Activated CD4-positive, alpha-beta T cell treated with anti-CD3 and anti-CD28 coated beads for 48 hours (primary cell): ENCODE results near the gene SPATA13.

ENCODE experiments used
- DNase-seq: peaks from one replicate; pipeline ENCODE4 v3.0.0-alpha.2; 2020

The SPATA13 gene

DNA sequence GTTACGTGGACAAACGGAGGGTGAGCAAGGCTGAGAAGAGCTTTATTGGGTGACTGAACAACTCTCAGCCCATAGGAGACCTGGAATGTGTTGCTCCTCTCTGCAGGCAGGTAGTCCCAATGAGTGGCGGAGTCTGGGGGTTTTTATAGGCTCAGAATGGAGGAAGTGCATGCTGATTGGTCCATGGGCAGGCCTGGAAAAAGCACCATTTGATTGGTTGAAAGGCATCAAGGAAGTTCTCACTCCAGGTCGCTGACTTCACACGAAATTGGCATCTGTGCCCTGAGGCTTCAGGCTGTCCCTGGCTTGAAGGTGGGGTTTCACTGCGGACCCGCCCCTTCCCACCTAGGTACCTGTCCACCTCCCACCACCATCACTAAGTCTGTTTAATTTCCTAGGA lies 65.4 kb downstream of the SPATA13 start:
- no peak for DNase-seq

DNA sequence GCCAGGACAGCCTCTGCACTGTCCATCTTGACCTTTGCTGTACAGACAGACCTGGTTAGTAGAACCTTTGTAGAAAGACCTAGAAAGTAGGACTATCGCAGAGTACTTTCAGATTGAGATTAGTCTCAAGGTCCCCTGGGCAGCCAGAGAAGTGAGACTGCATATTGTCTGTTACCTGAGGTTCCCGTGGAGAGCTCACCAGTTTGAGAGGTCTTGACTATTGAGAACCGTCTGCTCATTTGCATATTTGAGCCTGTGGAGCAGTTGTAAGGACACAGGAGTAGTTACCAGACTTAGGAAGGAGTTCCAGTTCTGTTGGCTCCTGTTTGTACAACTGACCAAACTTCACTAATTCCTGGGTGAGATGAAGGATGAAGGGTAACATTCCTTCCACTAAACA lies 66.2 kb downstream of the SPATA13 start:
- DNase-seq, result no peak

DNA sequence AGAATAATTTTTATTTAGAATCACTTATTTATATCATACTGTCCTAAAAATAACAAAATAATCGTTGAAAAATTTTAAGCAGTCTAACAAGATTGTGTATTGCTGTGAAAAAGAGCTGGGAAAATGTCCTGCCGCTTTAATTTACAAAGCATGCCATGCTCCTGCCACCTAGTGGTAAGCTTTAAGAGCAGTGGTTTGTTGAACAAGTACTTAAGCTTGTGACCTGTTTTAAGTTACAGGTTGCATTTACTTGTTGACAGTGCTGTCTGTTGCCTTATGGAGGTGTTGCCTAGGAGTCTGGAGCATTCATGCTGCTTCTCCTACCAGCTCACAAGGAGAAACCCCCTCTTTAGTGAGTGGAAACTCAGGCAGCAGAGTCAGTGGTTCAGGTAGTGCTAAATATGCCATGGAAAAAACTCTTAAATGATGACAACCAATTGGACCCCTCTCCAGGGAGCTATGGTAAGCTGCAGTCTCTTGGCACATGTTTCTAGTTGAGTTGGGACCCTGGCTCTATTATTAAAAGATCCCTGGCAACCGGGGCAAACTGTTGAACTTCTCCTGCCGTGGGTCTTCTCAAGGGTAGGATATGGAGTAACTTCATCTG lies 68.4 kb downstream of the SPATA13 start:
- DNase-seq, result peak; percentile 53

DNA sequence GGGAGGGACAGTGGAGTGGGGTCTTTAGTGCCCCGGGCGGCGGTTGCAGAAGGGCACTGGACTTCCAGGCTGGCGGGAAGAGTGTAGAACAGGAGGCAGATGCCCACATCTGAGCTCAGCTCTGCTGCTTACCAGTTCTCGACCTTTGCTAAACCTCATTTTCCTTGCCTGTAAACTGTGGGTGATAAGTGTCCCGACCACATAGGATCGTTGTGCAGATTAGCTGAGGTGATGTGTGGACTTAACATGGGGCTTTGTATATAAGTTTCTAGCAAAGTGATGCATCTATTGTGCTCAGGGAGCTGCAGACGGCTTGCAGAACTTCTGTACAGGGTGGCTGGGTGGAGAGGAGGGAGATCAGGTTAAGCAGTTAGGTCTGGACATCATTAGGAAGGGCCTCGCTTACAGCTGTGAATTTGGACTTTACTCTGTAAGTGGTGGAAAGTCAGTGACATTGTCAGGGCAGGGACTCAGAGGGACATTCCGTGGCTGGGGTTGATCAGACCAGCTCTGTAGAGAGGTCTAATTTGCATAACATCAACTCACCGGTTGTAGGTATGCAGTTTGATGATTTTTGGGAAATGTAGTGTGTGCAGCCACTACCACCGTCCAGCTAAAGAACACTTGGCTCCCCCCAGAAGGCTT lies 70.0 kb downstream of the SPATA13 start:
- DNase-seq, result no peak

GRCh38 chr13:24231377-24231776 lies 70.9 kb downstream of the SPATA13 start:
- no peak for DNase-seq

DNA sequence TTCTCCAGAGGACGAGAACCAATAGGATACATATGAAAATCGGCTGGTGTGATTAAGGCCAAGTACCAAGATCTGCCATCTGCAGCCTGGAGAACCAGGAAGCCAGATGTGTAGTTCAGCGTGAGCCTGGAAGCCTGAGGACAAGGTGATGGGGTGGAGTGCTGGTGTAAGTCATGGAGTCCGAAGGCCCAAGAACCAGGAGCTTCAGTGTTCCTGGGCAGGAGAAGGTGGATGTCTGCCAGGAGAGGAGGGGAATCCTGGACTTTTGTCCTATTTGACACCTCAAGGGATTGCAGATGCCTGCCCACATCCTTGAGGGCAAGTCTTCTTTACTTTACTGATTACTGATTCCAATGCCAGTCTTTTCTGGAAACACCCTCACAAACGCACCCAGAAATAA lies 71.5 kb downstream of the SPATA13 start:
- DNase-seq, result no peak

DNA sequence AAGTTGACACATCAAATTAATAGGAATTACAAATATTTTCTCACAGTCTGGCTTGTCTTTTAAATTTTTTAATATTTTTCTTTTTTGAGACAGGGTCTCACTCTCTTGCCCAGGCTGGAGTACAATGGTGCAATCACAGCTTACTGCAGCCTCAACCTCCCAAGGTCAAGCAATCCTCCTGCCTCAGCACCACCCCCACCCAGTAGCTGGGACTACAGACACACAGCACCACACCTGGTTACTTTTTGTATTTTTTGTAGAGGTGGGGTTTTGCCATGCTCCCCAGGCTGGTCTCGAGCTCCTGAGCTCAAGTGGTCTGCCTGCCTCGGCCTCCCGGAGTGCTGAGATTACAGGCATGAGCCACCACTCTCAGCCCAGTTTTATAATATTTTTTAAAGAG lies 72.0 kb downstream of the SPATA13 start:
- DNase-seq, result no peak

DNA sequence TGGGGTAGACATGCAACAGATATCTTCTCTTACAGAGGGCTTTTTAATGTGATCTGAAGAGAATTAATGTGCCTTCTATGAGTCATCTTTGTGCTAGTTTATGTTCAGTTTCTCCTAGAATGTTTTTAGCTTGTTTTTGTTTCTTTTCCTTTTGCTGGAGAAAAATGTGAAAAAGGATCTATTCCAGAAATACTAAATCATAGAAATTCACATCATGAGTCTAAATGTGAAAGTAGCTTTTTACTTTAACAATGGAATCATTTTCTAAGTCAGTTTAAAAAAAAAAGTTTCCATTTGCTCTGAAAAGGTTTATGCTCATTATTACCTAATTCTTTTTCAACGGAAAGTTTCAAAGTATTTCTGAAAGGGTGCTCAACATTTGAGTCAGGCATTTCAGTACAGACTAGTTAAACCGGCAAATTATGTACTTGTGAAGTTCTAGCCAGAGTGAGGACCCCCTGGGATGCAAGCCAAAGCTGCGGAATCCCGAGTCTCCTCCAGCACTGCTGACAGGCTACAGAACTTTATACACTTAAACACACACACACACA lies 72.9 kb downstream of the SPATA13 start:
- no peak for DNase-seq

GRCh38 chr13:24234200-24234915 lies 73.8 kb downstream of the SPATA13 start:
- no peak for DNase-seq

- no peak for DNase-seq
These were observed 76.8 kb downstream of the SPATA13 start for GRCh38 chr13:24237356-24237755.

- no peak for DNase-seq
These were observed 80.8 kb downstream of the SPATA13 start for GRCh38 chr13:24241336-24241735.

DNA sequence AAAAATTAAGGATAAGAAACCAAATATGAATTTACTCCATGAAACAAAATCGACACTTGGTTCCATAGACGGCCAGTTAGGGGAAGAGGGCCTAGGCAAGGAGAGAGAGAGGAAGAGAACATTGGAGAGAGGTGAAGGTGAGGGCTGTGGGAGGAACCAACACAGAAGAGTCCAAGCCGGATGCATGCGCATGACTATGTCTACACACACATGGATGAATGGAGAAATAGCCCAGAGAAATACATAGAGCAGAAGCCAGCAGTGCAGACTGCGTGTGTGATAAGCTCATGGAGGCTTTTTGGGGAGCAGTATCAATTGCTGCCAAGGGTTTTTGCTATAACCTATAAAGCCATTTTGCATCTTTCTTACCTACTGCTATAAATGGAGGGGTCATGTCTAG lies 81.6 kb downstream of the SPATA13 start:
- no peak for DNase-seq

DNA sequence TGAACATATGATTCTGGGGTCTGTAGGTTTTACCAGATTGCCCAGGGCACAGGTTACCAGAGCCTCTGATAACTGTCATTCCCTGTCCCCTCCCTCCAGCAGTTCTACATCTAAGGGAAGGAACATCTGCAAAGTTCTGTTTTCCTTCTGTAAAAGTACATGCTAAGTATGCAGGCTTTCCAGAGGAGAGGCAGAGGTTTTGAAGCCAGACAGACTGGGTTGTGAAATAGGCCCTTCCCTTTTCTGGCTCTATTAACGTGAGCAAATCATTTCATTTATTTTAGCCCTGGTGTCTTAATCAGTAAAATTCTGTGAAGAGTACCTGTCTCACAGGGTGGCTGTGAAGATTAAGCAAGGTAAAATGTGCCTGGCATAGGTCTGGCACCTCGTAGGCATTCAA lies 82.8 kb downstream of the SPATA13 start:
- DNase-seq, result no peak

- DNase-seq, result no peak
These were observed 84.3 kb downstream of the SPATA13 start for GRCh38 chr13:24244802-24245201.

- DNase-seq, result no peak
These were observed 86.5 kb downstream of the SPATA13 start for GRCh38 chr13:24247016-24247415.

DNA sequence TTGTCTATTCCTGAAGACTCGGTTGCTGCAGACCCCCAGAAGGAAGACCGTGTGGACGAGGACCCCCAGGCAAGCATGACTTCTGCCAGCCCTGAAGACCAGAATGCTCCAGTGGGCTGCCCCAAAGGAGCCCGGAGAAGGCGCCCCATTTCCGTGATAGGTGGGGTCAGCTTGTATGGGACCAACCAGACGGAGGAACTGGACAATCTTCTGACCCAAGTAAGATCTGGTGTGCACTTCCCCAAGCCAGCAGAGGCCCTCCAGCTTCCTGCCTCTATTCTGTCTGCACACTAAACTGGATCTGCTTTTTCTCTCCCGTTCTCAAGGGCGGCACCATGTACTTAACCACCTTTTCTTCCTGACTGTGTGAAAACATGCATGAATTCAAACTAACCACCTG lies 89.1 kb downstream of the SPATA13 start:
- DNase-seq, result no peak

DNA sequence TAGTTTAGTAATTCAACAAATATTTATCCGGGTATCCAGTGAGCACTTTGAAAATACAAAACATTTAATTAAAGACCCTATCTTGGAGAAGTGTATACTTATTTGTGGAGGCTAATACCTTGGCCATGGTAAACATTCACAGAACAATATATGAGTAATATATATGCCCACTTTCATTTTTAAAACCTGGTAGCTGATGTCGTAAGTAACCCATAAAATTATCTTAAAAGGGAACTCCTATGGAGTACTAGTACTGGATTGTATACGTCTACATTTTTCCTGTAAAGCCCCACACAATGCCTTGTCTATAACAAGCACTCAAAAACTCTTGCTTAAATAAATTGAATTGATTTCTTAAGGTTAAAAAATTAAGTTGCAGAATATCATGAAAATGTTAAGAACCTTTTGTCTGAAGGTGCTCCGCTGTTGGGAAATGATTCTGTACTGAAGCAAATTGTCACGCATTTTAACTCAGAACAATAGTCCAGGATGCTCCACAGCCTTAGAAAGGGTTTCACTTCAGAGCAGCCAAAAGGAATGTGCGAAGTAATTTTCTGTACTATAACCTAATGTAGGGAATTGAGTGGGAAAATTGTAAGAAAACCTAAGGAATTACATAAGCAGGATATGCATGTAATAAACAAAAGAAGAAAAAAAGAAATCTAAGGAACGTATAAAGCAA lies 90.0 kb downstream of the SPATA13 start:
- no peak for DNase-seq

- DNase-seq, result peak; percentile 86
These were observed 91.0 kb downstream of the SPATA13 start for GRCh38 chr13:24251525-24251924.

- DNase-seq, result no peak
These were observed 91.6 kb downstream of the SPATA13 start for GRCh38 chr13:24252136-24252535.

GRCh38 chr13:24253520-24254145 lies 93.1 kb downstream of the SPATA13 start:
- no peak for DNase-seq

DNA sequence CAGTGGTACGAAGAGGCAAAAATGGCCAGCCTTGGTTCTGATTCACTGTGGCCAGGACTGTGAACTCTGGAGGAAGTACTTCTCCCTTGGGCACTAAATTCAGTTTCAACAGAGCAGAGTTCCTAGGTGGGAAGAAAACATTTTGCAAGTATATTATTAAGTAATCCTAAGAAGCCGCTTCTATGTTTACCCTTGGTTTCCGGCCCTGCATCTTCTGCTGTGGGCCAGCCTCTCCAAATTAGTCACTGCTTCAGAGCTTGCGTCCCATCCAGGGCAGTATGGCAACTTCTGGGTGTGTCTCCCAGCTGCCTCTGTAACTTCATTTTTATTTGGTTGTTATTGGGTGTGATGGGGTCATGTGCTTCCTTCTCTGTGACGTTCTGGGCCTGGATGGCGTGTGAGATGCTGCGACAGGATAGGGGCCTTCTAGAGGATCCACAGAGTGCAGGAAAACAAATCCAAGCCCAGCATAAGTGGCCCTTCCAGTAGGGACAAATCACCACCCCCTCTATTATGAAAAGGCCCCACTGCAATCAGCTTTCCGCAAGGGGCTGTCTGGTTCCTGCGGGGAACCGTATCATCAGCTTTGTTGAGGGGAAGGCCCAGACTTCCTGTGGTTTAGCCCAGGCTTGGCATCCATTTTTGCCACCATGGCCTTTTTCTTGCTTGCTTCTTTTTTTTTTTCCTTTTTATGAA lies 93.8 kb downstream of the SPATA13 start:
- peak; percentile 75 for DNase-seq

DNA sequence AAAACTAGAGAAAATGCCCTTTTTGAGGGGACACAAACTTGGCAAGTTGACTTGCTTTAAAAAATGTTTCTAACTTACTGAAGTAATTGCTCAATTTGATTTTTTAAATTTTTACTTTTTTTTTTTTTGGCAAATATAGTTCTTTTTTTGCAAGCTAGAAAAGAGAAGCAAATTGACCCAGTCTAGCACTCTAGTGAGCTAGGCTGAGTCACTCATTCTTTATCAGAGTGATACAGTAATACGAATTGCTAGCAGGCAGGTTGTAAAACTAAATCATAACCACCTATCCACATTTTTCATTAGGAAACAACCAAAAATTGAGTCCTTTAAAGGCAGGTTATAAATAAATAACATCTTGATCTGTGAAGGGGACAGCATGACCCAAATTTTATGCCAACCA lies 97.0 kb downstream of the SPATA13 start:
- DNase-seq, result no peak
